ENCODE measurements around the gene TTC1. TPM values are rescaled to one million over a fixed set of nuclear protein-coding genes. Genes with fewer than 3 reads are reported as not detected.

Gene TTC1
- total and polyA plus RNA-seq, 12 donors = 32.7 to 131 (median 47.5) TPM

DNA sequence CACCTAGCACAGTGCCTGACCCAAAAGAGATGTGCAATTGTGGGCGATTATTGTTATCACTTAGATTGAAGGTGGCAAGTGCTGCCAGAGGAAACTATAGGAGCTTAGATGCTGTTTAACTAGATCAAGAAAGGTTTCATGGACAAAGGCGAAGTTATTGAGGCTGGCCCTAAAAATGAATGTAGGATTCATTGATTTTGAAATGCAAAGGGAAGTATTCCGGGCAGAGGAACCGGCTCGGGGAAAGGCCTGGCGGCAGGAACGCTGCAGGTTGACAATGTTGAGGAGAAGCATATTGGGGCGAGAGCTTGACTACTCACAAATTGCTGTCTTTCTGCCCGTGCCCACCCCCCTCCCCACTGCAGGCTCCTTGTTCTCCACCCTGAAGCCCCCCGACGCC is 37.4 kb upstream of the TTC1 start:
- 38 to 75% (median 46%) methylated on average over 8 to 11 of the region's 11 CpGs for WGBS, 4 donors
- Histone ChIP-seq H3K27ac (no peak overlapping the region), H3K27me3 (peaks cover 33% of the 10 kb centered on the region), H3K4me3 (peak overlapping the region in 1 of 4 donors; percentile 48), H3K36me3 (replicated peaks in 1 of 2) (no peaks in the 10 kb centered on the region), H3K4me1 (replicated peaks in 1 of 2) (peaks cover 0 to 4% of the 10 kb centered on the region in 2 donors), H3K9me3 (replicated peaks in 1 of 3) (no peaks in the 10 kb centered on the region)
- intact Hi-C loops (cut with DNase I) = no loop called here
- no peak for DNase-seq
- TF ChIP-seq, protein P1, sequence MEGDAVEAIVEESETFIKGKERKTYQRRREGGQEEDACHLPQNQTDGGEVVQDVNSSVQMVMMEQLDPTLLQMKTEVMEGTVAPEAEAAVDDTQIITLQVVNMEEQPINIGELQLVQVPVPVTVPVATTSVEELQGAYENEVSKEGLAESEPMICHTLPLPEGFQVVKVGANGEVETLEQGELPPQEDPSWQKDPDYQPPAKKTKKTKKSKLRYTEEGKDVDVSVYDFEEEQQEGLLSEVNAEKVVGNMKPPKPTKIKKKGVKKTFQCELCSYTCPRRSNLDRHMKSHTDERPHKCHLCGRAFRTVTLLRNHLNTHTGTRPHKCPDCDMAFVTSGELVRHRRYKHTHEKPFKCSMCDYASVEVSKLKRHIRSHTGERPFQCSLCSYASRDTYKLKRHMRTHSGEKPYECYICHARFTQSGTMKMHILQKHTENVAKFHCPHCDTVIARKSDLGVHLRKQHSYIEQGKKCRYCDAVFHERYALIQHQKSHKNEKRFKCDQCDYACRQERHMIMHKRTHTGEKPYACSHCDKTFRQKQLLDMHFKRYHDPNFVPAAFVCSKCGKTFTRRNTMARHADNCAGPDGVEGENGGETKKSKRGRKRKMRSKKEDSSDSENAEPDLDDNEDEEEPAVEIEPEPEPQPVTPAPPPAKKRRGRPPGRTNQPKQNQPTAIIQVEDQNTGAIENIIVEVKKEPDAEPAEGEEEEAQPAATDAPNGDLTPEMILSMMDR (IDR thresholded peaks at IDR 0.05) = no peak
- no peak for TF ChIP-seq POLR2A (IDR thresholded peaks at IDR 0.05)

DNA sequence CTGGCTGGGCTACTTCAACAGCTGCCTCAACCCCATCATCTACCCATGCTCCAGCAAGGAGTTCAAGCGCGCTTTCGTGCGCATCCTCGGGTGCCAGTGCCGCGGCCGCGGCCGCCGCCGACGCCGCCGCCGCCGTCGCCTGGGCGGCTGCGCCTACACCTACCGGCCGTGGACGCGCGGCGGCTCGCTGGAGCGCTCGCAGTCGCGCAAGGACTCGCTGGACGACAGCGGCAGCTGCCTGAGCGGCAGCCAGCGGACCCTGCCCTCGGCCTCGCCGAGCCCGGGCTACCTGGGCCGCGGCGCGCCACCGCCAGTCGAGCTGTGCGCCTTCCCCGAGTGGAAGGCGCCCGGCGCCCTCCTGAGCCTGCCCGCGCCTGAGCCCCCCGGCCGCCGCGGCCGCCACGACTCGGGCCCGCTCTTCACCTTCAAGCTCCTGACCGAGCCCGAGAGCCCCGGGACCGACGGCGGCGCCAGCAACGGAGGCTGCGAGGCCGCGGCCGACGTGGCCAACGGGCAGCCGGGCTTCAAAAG is 36.9 kb upstream of the TTC1 start:
- peak overlapping the region in 1 of 4 donors; percentile 48 for H3K4me3 ChIP-seq

DNA sequence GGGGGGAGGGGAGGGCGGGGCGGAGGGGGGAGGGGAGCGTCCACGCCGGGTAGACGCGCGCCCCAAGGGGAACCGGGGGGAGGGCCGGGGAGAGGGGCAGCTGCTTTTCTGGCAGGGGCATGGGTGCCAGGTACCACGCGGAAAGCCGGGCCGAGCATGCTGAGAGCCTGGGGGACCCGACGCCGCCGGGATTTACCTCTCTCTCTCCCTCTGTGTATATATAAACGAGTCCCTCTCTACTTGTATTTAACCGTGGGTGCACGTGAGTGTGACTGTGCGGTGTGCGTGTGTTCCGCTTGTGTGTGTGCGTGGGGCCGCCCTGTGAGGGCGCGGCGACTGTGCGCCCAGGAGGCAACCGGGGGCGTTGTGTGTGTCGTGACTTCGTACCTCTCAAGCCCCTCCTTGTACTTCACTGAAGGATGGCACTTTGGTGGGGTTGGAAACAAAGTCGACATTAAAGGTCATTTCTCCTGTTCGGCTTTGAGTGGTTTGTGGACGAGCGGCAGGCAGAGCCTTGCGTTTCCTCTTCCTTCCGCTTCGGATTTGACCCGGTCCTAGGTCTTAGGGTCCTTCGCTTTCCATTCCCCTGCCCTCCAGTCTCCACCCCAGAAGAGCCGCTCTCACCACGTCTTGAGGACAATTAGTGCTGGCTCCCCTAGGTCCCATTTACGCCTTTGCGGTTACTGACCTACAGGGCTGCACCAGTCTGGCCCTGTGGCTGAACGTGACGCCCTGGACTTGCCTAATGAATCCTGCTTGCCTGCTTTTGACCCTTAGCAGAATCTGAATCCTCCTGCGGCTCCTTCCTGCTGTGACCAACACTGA is 36.2 kb upstream of the TTC1 start:
- Histone ChIP-seq H3K4me3 (peak overlapping the region in 1 of 4 donors; percentile 48), H3K27me3 (peaks cover 33% of the 10 kb centered on the region), H3K27ac (no peak overlapping the region), H3K36me3 (replicated peaks in 1 of 2) (no peaks in the 10 kb centered on the region), H3K4me1 (replicated peaks in 1 of 2) (peaks cover 0 to 4% of the 10 kb centered on the region in 2 donors), H3K9me3 (replicated peaks in 1 of 3) (no peaks in the 10 kb centered on the region)
- 35 to 62% (median 42%) methylated on average over 14 to 47 of the region's 50 CpGs for WGBS, 4 donors
- DNase-seq = peak in 1 of 7 donors; percentile 30
- TF ChIP-seq POLR2A (IDR thresholded peaks at IDR 0.05) = no peak
- TF ChIP-seq, protein P1 (IDR thresholded peaks at IDR 0.05) = no peak
- intact Hi-C loops (cut with DNase I) = no loop called here

More for the DNA sequence above, 36.9 kb upstream of the TTC1 start:
- peak overlapping the region in 1 of 5 donors; percentile 16 for H3K27ac ChIP-seq
- peaks cover 33% of the 10 kb centered on the region for H3K27me3 ChIP-seq
- WGBS, 4 donors = 2 to 10% (median 2%) methylated on average over 2 to 76 of the region's 76 CpGs; no CpG with 5 or more reads in 1 of the 4 donors
- DNase-seq = peak in 1 of 7 donors; percentile 27
- no peak for TF ChIP-seq POLR2A (IDR thresholded peaks at IDR 0.05)
- TF ChIP-seq, protein P1 (IDR thresholded peaks at IDR 0.05) = no peak
- no peaks in the 10 kb centered on the region for H3K36me3 ChIP-seq (replicated peaks in 1 of 2)
- peaks cover 0 to 4% of the 10 kb centered on the region in 2 donors for H3K4me1 ChIP-seq (replicated peaks in 1 of 2)
- intact Hi-C loops (cut with DNase I) = no loop called here
- H3K9me3 ChIP-seq (replicated peaks in 1 of 3) = no peaks in the 10 kb centered on the region

DNA sequence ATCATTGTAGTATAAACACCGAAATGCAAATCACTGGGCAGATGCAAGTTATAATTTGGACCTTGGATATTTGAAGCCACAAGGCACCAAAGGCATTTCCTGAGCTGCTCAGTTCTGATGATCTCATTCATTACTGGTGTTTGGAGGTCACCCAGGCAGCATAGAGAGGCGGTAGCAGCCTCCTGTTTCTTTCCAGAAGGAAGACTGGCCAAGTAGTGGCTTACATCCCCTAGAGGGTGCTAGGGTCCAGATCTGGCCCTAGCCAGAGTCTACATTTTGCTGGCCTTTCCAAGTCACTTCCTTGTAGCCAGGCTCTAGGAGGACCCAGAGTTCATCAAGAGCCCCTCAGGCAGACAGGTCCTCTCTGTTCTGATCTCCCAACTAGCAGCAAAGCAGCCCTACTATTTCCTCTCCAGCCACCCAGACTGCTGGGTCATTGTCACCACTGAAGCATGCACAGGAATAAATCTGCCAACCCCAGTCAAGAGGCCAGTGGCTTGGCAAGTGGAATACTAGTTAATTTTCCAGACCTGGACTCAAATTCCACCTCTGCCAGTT is 33.4 kb upstream of the TTC1 start:
- H3K36me3 ChIP-seq (replicated peaks in 1 of 2) = no peaks in the 10 kb centered on the region
- WGBS, 4 donors = 25 to 43% (median 36%) methylated on average over 1 to 2 of the region's 2 CpGs
- no peak overlapping the region for H3K4me3 ChIP-seq
- peaks cover 30% of the 10 kb centered on the region for H3K27me3 ChIP-seq
- H3K27ac ChIP-seq = peak overlapping the region in 2 of 5 donors; percentile 30 to 65
- peak in 6 of 7 donors; percentile 6 to 66 (median 60) for DNase-seq
- H3K9me3 ChIP-seq (replicated peaks in 1 of 3) = no peaks in the 10 kb centered on the region
- H3K4me1 ChIP-seq (replicated peaks in 1 of 2) = peaks cover 0 to 4% of the 10 kb centered on the region in 2 donors
- no peak for TF ChIP-seq POLR2A (IDR thresholded peaks at IDR 0.05)
- TF ChIP-seq, protein P1 (IDR thresholded peaks at IDR 0.05) = peak in 1 of 6 experiments; percentile 22
- intact Hi-C loops (cut with DNase I) = no loop called here
